Measurements from ENCODE around the gene SLFN11.
"Not testable (repeated sequence)": the region's sequence is repeated elsewhere in the genome, so short reads cannot be mapped to it uniquely, and the experiment has no call there.

SLFN11 gene

GRCh38 chr17:35373534-35373983, at the start of gene SLFN11:
SLFN11 (minus strand) TSS chr17:35373621; CDS start chr17:35363807, 9,814 bp downstream.
- peak; percentile 75 for DNase-seq (ENCODE audit: low read depth, low spot score)

GRCh38 chr17:35421069-35421468, 47.6 kb upstream of the SLFN11 start:
- not testable (repeated sequence) for DNase-seq (ENCODE audit: low read depth, low spot score)

GRCh38 chr17:35416659-35417058, 43.2 kb upstream of the SLFN11 start:
- no peak for DNase-seq (ENCODE audit: low read depth, low spot score)

- DNase-seq (ENCODE audit: low read depth, low spot score) = not testable (repeated sequence)
Observed at GRCh38 chr17:35414707-35415106, 41.3 kb upstream of the SLFN11 start.

GRCh38 chr17:35414247-35414646, 40.8 kb upstream of the SLFN11 start:
- no peak for DNase-seq (ENCODE audit: low read depth, low spot score)

GRCh38 chr17:35407531-35407930, 34.1 kb upstream of the SLFN11 start:
- no peak for DNase-seq (ENCODE audit: low read depth, low spot score)

- no peak for DNase-seq (ENCODE audit: low read depth, low spot score)
Observed at GRCh38 chr17:35406568-35406967, 33.1 kb upstream of the SLFN11 start.

- DNase-seq (ENCODE audit: low read depth, low spot score) = no peak
Observed at GRCh38 chr17:35404360-35404759, 30.9 kb upstream of the SLFN11 start.

- not testable (repeated sequence) for DNase-seq (ENCODE audit: low read depth, low spot score)
Observed at GRCh38 chr17:35393783-35394182, 20.4 kb upstream of the SLFN11 start.

GRCh38 chr17:35390663-35391062, 17.2 kb upstream of the SLFN11 start:
- DNase-seq (ENCODE audit: low read depth, low spot score) = no peak

- no peak for DNase-seq (ENCODE audit: low read depth, low spot score)
Observed at GRCh38 chr17:35390156-35390555, 16.7 kb upstream of the SLFN11 start.

GRCh38 chr17:35387496-35387895, 14.1 kb upstream of the SLFN11 start:
- no peak for DNase-seq (ENCODE audit: low read depth, low spot score)

- DNase-seq (ENCODE audit: low read depth, low spot score) = no peak
Observed at GRCh38 chr17:35377706-35378105, 4.3 kb upstream of the SLFN11 start.

GRCh38 chr17:35377068-35377467, 3.6 kb upstream of the SLFN11 start:
- DNase-seq (ENCODE audit: low read depth, low spot score) = no peak

- no peak for DNase-seq (ENCODE audit: low read depth, low spot score)
Observed at GRCh38 chr17:35376245-35376644, 2.8 kb upstream of the SLFN11 start.

- DNase-seq (ENCODE audit: low read depth, low spot score) = no peak
Observed at GRCh38 chr17:35374766-35375344, 1.4 kb upstream of the SLFN11 start.

- DNase-seq (ENCODE audit: low read depth, low spot score) = peak; percentile 22
Observed at GRCh38 chr17:35373984-35374765, 754 bp upstream of the SLFN11 start.

GRCh38 chr17:35372846-35373533, 431 bp downstream of the SLFN11 start:
- DNase-seq (ENCODE audit: low read depth, low spot score) = no peak

GRCh38 chr17:35371934-35372333, 1.5 kb downstream of the SLFN11 start:
- no peak for DNase-seq (ENCODE audit: low read depth, low spot score)

- no peak for DNase-seq (ENCODE audit: low read depth, low spot score)
Observed at GRCh38 chr17:35368081-35368830, 5.2 kb downstream of the SLFN11 start.

- DNase-seq (ENCODE audit: low read depth, low spot score) = no peak
Observed at GRCh38 chr17:35361027-35361426, 12.4 kb downstream of the SLFN11 start.

- no peak for DNase-seq (ENCODE audit: low read depth, low spot score)
Observed at GRCh38 chr17:35359398-35359797, 14.0 kb downstream of the SLFN11 start.

Data from activated naive CD8-positive, alpha-beta T cell treated with anti-CD3 and anti-CD28 coated beads, Interleukin-2, amount 50 U/mL, for 16 hours (primary cell).